IMR-90 (cell line): Measurements from ENCODE around the gene UMODL1. TPM values are rescaled to one million over a fixed set of nuclear protein-coding genes. Genes with fewer than 3 reads are reported as not detected.

ENCODE experiments used
- ATAC-seq: fragments of 200-7000 bp; cut with Tn5 transposase; 2 replicates; pipeline ENCODE4 v1.9.1; 2020; ENCODE audit warnings: low read depth, mild to moderate bottlenecking, moderate library complexity
- BruUV-seq: library from RNA; stranded (reverse); fragments of 400-500 nt; replicated peaks from 2 replicates; lab custom pipeline; 2021; lab: Mats Ljungman, UMichigan
- CTCF ChIA-PET: fragments of 300-600 bp; formaldehyde crosslinking; extraction: SDS; loops from one replicate; lab custom pipeline; 2021; ENCODE audit warnings: antibody characterized with exemption; lab: Yijun Ruan, JAX
- POLR2A ChIA-PET: fragments of 300-600 bp; sonication (Branson Sonifier 250); formaldehyde crosslinking; loops from one replicate; lab custom pipeline; 2022; ENCODE audit warnings: antibody characterized with exemption; ENCODE audit not compliant: unreplicated experiment; lab: Charles Lee
- DNase-seq: peaks from one replicate; pipeline ENCODE4 v3.0.0; 2013
- H2AFZ ChIP-seq: replicated peaks from 2 replicates; pipeline ENCODE3; 2013; ENCODE audit warnings: low read length, mild to moderate bottlenecking; ENCODE audit not compliant: poor library complexity
- H2AK5ac ChIP-seq: 2 replicates; pipeline ENCODE4 v1.6.1; 2013; ENCODE audit warnings: low read depth, low read length, inconsistent platforms
- H2AK9ac ChIP-seq: replicated peaks from 2 replicates; pipeline ENCODE3; 2013; ENCODE audit warnings: mild to moderate bottlenecking, low read depth, low read length, moderate library complexity; ENCODE audit not compliant: poor library complexity
- H2BK120ac ChIP-seq: 2 replicates; pipeline ENCODE4 v1.6.1; 2013; ENCODE audit warnings: low read depth, low read length, inconsistent platforms
- H2BK15ac ChIP-seq: 3 replicates; pipeline ENCODE4 v1.6.1; 2013; ENCODE audit warnings: low read depth, low read length, inconsistent platforms
- H2BK20ac ChIP-seq: 2 replicates; pipeline ENCODE4 v1.6.1; 2013; ENCODE audit warnings: low read depth, mild to moderate bottlenecking, inconsistent platforms, low read length, moderate library complexity
- H2BK5ac ChIP-seq: 2 replicates; pipeline ENCODE4 v1.6.1; 2013; ENCODE audit warnings: mild to moderate bottlenecking, low read depth, low read length, inconsistent platforms; ENCODE audit not compliant: poor library complexity, severe bottlenecking
- H3K14ac ChIP-seq: replicated peaks from 2 replicates; pipeline ENCODE4 v1.6.1; 2013; ENCODE audit warnings: low read depth, low read length, inconsistent platforms
- H3K18ac ChIP-seq: 2 replicates; pipeline ENCODE4 v1.6.1; 2013; ENCODE audit warnings: low read depth, low read length, control low read depth
- H3K23ac ChIP-seq: 2 replicates; pipeline ENCODE4 v1.6.1; 2013; ENCODE audit warnings: low read depth, low read length, inconsistent platforms
- H3K27ac ChIP-seq: 2 replicates; pipeline ENCODE4 v1.5.1; 2013; ENCODE audit warnings: mild to moderate bottlenecking, control low read depth, low read length; ENCODE audit not compliant: insufficient read depth
- H3K27me3 ChIP-seq: 2 replicates; pipeline ENCODE4 v1.6.1; 2013; ENCODE audit warnings: low read length; ENCODE audit not compliant: control insufficient read depth, insufficient read depth
- H3K36me3 ChIP-seq: 2 replicates; pipeline ENCODE4 v1.6.1; 2013; ENCODE audit warnings: low read length, mixed read lengths; ENCODE audit not compliant: control insufficient read depth, insufficient read depth
- H3K4ac ChIP-seq: 2 replicates; pipeline ENCODE4 v1.6.1; 2013; ENCODE audit warnings: low read depth, low read length, inconsistent platforms
- H3K4me1 ChIP-seq: 2 replicates; pipeline ENCODE4 v1.6.1; 2013; ENCODE audit warnings: low read length, mixed read lengths; ENCODE audit not compliant: control insufficient read depth, insufficient read depth
- H3K4me2 ChIP-seq: 2 replicates; pipeline ENCODE4 v1.6.1; 2013; ENCODE audit warnings: low read depth, mild to moderate bottlenecking, control low read depth, low read length, moderate library complexity
- H3K4me3 ChIP-seq: 2 replicates; pipeline ENCODE4 v1.5.1; 2013; ENCODE audit warnings: low read depth, mild to moderate bottlenecking, control low read depth, low read length, moderate library complexity; ENCODE audit not compliant: insufficient read depth
- H3K56ac ChIP-seq: 2 replicates; pipeline ENCODE4 v1.6.1; 2013; ENCODE audit warnings: low read length, inconsistent platforms; ENCODE audit not compliant: insufficient read depth; ENCODE audit errors: extremely low read depth
- H3K79me1 ChIP-seq, 2 experiments: 2 replicates each; pipeline ENCODE4 v1.6.1; 2013; ENCODE audit warnings: low read length in 2 of 2, inconsistent platforms in 1 of 2, low read depth in 1 of 2
- H3K9ac ChIP-seq: 2 replicates; pipeline ENCODE4 v1.6.1; 2013; ENCODE audit warnings: low read depth, low read length, control low read depth
- H3K9me1 ChIP-seq: 2 replicates; pipeline ENCODE4 v1.6.1; 2013; ENCODE audit warnings: low read length, inconsistent platforms; ENCODE audit not compliant: insufficient read depth
- H3K9me3 ChIP-seq: 2 replicates; pipeline ENCODE4 v1.6.1; 2013; ENCODE audit warnings: low read length; ENCODE audit not compliant: control insufficient read depth, insufficient read depth
- H4K20me1 ChIP-seq: 2 replicates; pipeline ENCODE4 v1.6.1; 2013; ENCODE audit warnings: low read length, inconsistent platforms; ENCODE audit not compliant: insufficient read depth
- H4K5ac ChIP-seq: 2 replicates; pipeline ENCODE4 v1.6.1; 2013; ENCODE audit warnings: mild to moderate bottlenecking, low read depth, low read length, control low read depth
- H4K8ac ChIP-seq, 2 experiments: 2 replicates each; pipeline ENCODE4 v1.6.1; 2013; ENCODE audit warnings: low read depth in 2 of 2, low read length in 2 of 2, control low read depth in 1 of 2, inconsistent platforms in 1 of 2
- H4K91ac ChIP-seq: 2 replicates; pipeline ENCODE4 v1.6.1; 2013; ENCODE audit warnings: low read depth, low read length, inconsistent platforms; ENCODE audit not compliant: insufficient read depth
- FOS ChIP-seq: fragments of 150-350 bp; IDR thresholded peaks from 2 replicates; pipeline ENCODE4 v1.6.1; 2016; ENCODE audit warnings: low read depth, low read length
- MAFK ChIP-seq: IDR thresholded peaks from 2 replicates; pipeline ENCODE4 v1.6.1; 2012; ENCODE audit warnings: low read depth, low read length, improper control_type of control experiment
- NFE2L2 ChIP-seq: fragments of 150-350 bp; IDR thresholded peaks from 2 replicates; pipeline ENCODE4 v1.6.1; 2016; ENCODE audit warnings: low read depth, mild to moderate bottlenecking, low read length
- POLR2A ChIP-seq: IDR thresholded peaks from 2 replicates; pipeline ENCODE4 v1.6.1; 2012; ENCODE audit warnings: mild to moderate bottlenecking, low read depth, low read length
- RAD21 ChIP-seq: IDR thresholded peaks from 2 replicates; pipeline ENCODE4 v1.6.1; 2012; ENCODE audit warnings: low read length, improper control_type of control experiment
- RCOR1 ChIP-seq: IDR thresholded peaks from 2 replicates; pipeline ENCODE4 v1.6.1; 2012; ENCODE audit warnings: mild to moderate bottlenecking, low read length, improper control_type of control experiment; ENCODE audit not compliant: insufficient replicate concordance
- RFX5 ChIP-seq: IDR thresholded peaks from 2 replicates; pipeline ENCODE4 v1.8.0; 2012; ENCODE audit warnings: low read depth, mild to moderate bottlenecking, low read length, moderate library complexity
- WGBS, 2 experiments: methylation state at CpG; one replicate each; pipeline versions ENCODE4 v1.1.5 to v1.1.7; 2013; ENCODE audit warnings: missing lambda C conversion rate in 2 of 2; ENCODE audit not compliant: insufficient read length in 1 of 2; ENCODE audit errors: extremely low coverage in 2 of 2; 5-methylcytosine and 5-hydroxymethylcytosine counted together
- dilution Hi-C: fragments of 300-500 bp; cut with HindIII; formaldehyde crosslinking; loops from one replicate; pipeline ENCODE4 v1.14.3; 2018; ENCODE audit warnings: low sequenced_read_pairs; ENCODE audit not compliant: unreplicated experiment
- in situ Hi-C: fragments of 300-500 bp; cut with MboI; formaldehyde crosslinking; loops from 3 replicates; pipeline ENCODE4 v1.14.3; 2019; ENCODE audit warnings: low sequenced_read_pairs, inconsistent platforms, mixed read lengths
- intact Hi-C: fragments of 100-400 bp; cut with micrococcal nuclease; formaldehyde crosslinking; loops from 2 replicates; pipeline ENCODE4 v1.10.0; 2022
- polyA plus RNA-seq, 3 experiments: library from polyadenylated mRNA; depleted of rRNA; stranded (reverse); fragments of >200 nt; gene quantifications; 2 replicates each; pipeline ENCODE4 v1.2.3, GENCODE V29; 2012; ENCODE audit warnings: low replicate concordance in 1 of 3
- total RNA-seq: library from RNA; depleted of rRNA; stranded (reverse); fragments of >200 nt; gene quantifications from 2 replicates; pipeline ENCODE4 v1.2.3, GENCODE V29; 2012

The UMODL1 gene
- total and polyA plus RNA-seq, 2 of the 4 experiments (the other 2 are of a cell fraction) = 0.02 TPM; not detected in 1

GRCh38 chr21:42165901-42166300, 94.8 kb downstream of the UMODL1 start:
- Histone ChIP-seq H3K9me3 (no peaks in the 10 kb centered on the region), H4K8ac (no peak overlapping the region), H3K23ac (no peak overlapping the region), H2AFZ (no peak overlapping the region), H3K18ac (no peak overlapping the region), H3K4me2 (no peak overlapping the region), H2BK15ac (no peak overlapping the region), H2BK5ac (no peak overlapping the region), H2AK9ac (no peak overlapping the region), H3K27ac (no peak overlapping the region), H3K4ac (no peak overlapping the region), H4K91ac (no peak overlapping the region), H3K4me3 (no peak overlapping the region), H3K27me3 (peaks cover 3% of the 10 kb centered on the region), H3K4me1 (no peaks in the 10 kb centered on the region), H2BK20ac (no peak overlapping the region), H3K9ac (no peak overlapping the region), H3K14ac (no peak overlapping the region), H2BK120ac (no peak overlapping the region), H3K79me1 (no peaks in the 10 kb centered on the region), H3K36me3 (no peaks in the 10 kb centered on the region), H2AK5ac (no peak overlapping the region), H3K56ac (no peak overlapping the region), H4K20me1 (no peaks in the 10 kb centered on the region), H3K9me1 (no peaks in the 10 kb centered on the region; the same call in 1 of the 2 replicates), H4K5ac (no peak overlapping the region)
- CTCF ChIA-PET = no interaction called here
- POLR2A ChIA-PET = no interaction called here
- in situ Hi-C loops (loop anchor here (25.0 kb wide), 1 partner anchor 671 kb away; no protein-coding TSS in a partner anchor), intact Hi-C loops (no loop called here), dilution Hi-C loops (no loop called here)
- no peak for ATAC-seq
- TF ChIP-seq MAFK (no peak), RFX5 (no peak), FOS (no peak), NFE2L2 (no peak), RAD21 (no peak), RCOR1 (no peak), POLR2A (no peak)
- DNase-seq = no peak
- BruUV-seq = no TSS peak
- WGBS, 2 experiments = 85% methylated on average over 12 of the region's 18 CpGs; no CpG with 5 or more reads in 1 of the 2 experiments
